ENCODE data around the gene CLEC1B.
"Not testable (repeated sequence)": the region's sequence is repeated elsewhere in the genome, so short reads cannot be mapped to it uniquely, and the experiment has no call there.

CLEC1B gene

GRCh38 chr12:9999016-9999415, at the start of gene CLEC1B:
Gene CLEC1B (minus strand): TSS chr12:9999121. CDS start chr12:9999100, 21 bp downstream.
- DNase-seq = no peak

- no peak for DNase-seq
These were observed 49.6 kb upstream of the CLEC1B start for GRCh38 chr12:10048526-10048925.

- DNase-seq = peak; percentile 60
These were observed 43.2 kb upstream of the CLEC1B start for GRCh38 chr12:10042167-10042566.

- peak; percentile 27 for DNase-seq
These were observed 35.0 kb upstream of the CLEC1B start for GRCh38 chr12:10033783-10034545.

DNA sequence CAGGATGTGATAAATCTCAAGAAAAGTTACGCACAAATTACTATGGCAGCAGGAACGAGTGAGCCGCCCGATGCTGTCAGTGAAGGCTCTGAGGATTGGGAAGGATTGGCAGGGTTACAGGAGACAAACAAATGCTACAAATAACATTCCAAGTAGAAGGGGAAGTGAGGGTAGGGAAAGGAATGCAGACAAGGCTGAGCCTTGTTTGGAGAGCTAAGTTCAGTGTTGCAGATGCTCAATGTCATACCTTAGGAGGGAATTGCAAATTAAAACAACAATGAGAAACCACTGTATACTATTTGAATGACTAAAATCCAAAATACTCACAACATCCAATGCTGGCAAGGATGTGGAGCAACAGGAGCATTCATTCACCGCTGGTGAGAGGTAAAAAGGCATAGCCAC, 32.9 kb upstream of the CLEC1B start:
- DNase-seq = no peak

DNA sequence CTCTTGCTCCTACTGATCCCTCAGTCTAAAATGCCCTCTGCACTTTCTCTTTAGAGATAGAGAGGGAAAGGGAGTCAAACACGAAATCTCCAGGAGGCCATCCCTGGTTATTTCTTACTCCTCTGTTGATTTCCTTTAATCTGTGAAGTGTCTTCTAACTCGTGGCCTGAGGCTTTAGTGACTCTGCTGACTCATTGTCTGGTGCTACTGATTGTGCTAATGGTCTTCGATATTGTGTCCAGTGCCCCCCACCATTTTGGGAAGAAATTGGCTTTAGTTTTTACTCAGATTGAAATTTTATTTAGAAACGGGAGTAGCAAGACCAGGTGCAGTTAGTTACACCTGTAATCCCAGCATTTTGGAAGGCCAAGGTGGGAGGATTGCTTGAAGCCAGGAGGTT, 32.4 kb upstream of the CLEC1B start:
- DNase-seq = no peak

DNA sequence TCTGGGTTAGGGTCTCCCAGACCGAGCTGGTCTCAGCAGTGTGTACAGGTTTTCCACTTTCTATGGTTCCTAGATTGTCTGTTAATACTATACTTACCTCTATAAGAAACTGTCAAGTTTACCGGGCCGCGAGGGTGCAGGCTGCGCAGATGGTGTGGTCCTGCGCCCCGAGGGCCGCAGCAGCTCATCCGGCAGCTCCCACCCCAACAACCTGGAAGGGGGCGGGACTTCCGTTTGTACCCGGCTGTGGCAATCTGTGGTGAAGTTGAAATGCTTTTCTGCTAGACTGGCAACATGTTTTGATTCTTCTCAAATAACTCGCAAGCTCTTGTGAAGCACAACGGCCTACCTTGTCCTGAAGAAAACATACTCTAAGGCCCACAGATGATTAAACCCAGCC, 31.5 kb upstream of the CLEC1B start, which contains the start of gene CLEC9A:
CLEC9A (plus strand) TSS at position 237 of the 400 bp plus-strand sequence. CDS start 22,006 bp downstream, outside the sequence.
- DNase-seq = no peak

DNA sequence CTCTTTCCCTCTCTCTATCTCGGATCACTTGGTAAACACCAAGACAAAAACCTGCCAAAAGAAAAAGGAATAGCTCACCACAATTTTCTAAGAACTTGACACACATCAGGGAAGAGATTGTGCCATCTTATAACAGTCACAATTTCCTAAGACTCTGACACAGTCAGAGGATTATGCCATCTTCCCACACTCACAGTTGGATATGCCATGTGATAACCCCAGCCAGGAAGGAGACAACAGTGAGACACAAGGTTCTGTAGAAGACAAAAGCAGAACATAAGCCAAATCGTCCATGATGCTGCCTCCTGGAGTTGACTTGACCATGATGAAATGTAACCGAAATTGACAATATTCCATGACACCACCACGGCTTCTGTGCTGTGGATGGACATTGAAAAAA, 28.8 kb upstream of the CLEC1B start:
- DNase-seq = no peak

DNA sequence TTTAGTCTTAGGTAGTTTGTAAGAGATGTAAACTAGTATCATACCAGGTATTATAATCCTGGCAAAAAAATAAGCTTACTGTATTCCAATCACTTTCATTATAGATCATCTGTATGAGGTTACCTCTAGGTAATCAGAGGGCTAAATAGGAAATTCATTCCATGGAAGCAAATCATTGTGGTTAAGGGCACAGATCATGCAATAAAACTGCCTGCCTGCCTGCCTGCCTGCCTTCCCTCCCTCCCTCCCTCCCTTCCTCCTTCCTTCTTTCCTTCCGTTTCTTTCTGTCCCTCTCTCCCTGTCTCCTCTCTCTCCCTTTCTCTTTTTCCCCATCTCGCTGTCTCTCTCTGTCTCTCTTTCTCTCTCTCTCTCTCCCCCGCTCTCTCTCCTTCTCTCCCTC, 28.4 kb upstream of the CLEC1B start:
- DNase-seq = no peak

DNA sequence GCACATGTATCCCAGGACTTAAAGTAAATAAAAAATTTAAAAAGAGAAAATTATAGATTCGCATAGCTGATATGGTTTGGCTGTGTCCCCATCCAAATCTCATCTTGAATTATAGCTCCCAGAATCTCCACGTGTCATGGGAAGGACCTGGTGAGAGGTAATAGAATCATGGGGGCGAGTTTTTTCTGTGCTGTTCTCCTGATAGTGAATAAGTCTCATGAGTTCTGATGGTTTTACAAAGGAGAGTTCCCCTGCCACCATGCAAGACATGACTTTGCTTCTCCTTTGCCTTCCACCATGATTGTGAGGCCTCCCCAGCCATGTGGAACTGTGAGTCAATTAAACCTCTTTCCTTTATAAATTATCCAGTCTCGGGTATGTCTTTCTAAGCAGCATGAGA, 27.7 kb upstream of the CLEC1B start:
- DNase-seq = not testable (repeated sequence)

DNA sequence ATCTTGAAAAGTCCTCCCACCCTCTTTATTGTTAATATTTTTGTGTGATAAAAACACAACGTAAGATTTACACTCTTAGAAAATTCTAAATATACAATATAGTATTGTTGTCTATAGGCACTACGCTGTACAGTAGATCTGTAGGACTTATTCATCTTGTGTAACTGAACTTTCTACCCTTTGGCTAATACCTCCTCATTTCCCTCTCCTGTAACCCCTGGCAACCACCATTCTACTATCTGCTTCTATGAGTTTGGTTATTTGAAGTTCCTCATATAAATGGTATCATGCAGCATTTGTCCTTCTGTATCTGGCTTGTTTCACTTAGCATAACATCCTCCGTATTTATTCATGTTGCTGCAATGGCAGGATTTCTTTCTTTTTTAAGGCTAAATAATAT, 26.3 kb upstream of the CLEC1B start:
- no peak for DNase-seq

DNA sequence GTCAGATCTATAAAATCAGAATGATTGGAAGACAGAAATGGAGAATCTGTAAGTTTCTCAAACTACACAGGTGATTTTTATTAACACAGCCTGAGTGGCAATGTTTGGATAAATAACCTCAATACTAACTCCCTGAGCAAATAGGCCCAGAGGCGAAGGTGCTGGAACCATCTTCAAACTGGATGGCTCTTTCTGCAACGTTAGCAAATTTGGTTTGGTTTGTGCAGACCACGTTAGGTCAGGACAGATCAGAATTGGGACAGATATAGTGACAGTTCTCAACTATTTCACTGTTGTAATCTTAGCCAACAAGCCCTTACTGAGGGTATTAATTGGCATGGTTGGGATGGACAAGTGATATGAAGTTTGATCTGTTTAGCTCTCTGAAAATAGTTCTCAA, 22.4 kb upstream of the CLEC1B start:
- no peak for DNase-seq

GRCh38 chr12:10018386-10018785, 19.5 kb upstream of the CLEC1B start:
- no peak for DNase-seq

- no peak for DNase-seq
These were observed 18.0 kb upstream of the CLEC1B start for GRCh38 chr12:10016881-10017280.

DNA sequence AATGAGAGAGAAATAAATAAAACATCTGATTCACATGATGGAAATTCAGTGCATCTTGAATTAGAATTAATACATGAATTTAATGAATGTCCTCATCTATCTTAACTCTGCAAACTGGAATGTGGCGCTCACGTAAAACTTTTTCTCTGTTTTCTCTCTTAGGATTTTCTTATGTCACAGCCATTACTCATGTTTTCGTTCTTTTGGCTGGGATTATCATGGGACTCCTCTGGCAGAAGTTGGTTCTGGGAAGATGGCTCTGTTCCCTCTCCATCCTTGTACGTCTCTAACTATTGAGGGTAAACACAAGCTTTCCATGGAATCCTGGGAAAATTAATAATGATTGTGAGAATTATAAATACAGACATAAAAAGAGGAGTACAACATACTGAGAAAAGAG, 16.5 kb upstream of the CLEC1B start:
- DNase-seq = no peak

DNA sequence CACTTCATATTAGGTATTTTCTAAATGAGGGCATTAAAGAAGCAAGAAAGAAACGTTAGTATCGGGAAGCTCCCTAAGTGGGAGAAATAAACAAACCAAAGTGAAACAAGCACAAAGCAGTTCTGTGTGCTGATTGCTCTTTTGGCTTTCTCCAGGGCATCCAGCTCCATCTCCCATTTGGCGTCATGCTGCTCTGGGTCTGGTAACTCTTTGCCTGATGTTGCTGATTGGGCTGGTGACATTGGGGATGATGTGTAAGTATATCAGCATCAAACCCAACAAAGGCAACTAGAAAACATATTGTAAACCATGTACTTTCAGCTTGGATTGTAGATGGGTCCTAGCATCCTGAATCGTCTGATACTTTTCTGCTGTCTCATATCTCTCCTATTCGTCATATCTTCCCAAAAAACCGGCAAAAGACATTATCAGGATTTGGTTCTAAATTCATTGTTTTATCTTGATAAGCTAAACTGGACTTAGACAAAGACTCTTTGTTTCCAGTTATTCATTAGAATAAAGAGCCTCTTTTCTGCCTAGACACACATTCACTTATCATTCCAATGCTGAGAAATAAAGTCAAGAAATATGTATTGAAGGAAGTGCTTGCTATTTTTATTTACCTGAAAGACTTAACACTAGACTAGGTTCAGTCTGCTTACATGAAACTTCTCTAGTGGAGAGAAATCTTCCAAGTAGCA, 13.9 kb upstream of the CLEC1B start:
- no peak for DNase-seq

- no peak for DNase-seq
These were observed 2.4 kb upstream of the CLEC1B start for GRCh38 chr12:10001171-10001776.

GRCh38 chr12:9992296-9992695, 6.6 kb downstream of the CLEC1B start:
- no peak for DNase-seq

DNA sequence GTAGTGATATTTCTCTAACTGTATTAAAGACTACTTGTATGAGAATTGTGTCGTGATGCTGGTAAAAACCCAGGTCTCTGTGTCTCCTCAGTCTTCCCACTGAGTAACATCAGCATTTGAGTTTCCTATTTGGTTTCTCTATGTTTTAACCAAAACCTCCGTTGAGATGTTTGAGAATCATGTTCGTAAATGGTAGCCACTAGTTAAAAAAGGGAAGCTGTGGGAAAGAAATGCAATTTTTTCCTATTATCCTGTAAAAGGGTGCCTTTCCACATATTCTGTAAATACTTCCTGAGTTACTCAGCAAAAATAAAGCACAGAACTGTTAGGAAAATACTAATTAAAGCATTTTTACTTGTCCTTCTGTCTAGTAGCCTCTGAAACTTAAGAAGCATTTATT, 7.0 kb downstream of the CLEC1B start:
- no peak for DNase-seq

- no peak for DNase-seq
These were observed 18.8 kb downstream of the CLEC1B start for GRCh38 chr12:9980126-9980525.

- DNase-seq = no peak
These were observed 21.0 kb downstream of the CLEC1B start for GRCh38 chr12:9977916-9978315.

- DNase-seq = not testable (repeated sequence)
These were observed 22.3 kb downstream of the CLEC1B start for GRCh38 chr12:9976626-9977025.

GRCh38 chr12:9975614-9976013, 23.3 kb downstream of the CLEC1B start:
- no peak for DNase-seq

- not testable (repeated sequence) for DNase-seq
These were observed 24.2 kb downstream of the CLEC1B start for GRCh38 chr12:9974731-9975130.

Measured in RPMI8226 (cell line).